Mesenchymal stem cell (in vitro differentiated cells and primary cell): ENCODE results near the gene NREP.
A peak's percentile ranks its signal among the peaks of the same experiment; 100 is the strongest.

Experiments used
- DNase-seq: peaks from one replicate; pipeline ENCODE4 v3.0.0-alpha.2; 2013
- H2AFZ ChIP-seq: one replicate; pipeline ENCODE4 v1.6.1; 2013; ENCODE audit warnings: low read depth, mild to moderate bottlenecking, control low read depth, inconsistent platforms, low read length, moderate library complexity
- H2AK5ac ChIP-seq: 2 replicates; pipeline ENCODE4 v1.6.1; 2013; ENCODE audit warnings: low read length, moderate library complexity, mild to moderate bottlenecking, inconsistent platforms; ENCODE audit not compliant: severe bottlenecking
- H2BK120ac ChIP-seq: one replicate; pipeline ENCODE4 v1.6.1; 2013; ENCODE audit warnings: low read depth, mild to moderate bottlenecking, inconsistent platforms, low read length, moderate library complexity
- H2BK12ac ChIP-seq, 2 experiments: one replicate each; pipeline ENCODE4 v1.6.1; 2013; ENCODE audit warnings: inconsistent platforms in 2 of 2, low read length in 2 of 2, mild to moderate bottlenecking in 2 of 2, moderate library complexity in 2 of 2, control low read depth in 1 of 2
- H2BK15ac ChIP-seq: one replicate; pipeline ENCODE4 v1.6.1; 2013; ENCODE audit warnings: mild to moderate bottlenecking, low read depth, inconsistent platforms; ENCODE audit not compliant: poor library complexity, severe bottlenecking
- H2BK5ac ChIP-seq: 2 replicates; pipeline ENCODE4 v1.6.1; 2013; ENCODE audit warnings: low read depth, mild to moderate bottlenecking, low read length, control low read depth, inconsistent platforms; ENCODE audit not compliant: poor library complexity, severe bottlenecking
- H3K14ac ChIP-seq, 2 experiments: one replicate each; pipeline ENCODE4 v1.6.1; 2013; ENCODE audit warnings: inconsistent platforms in 2 of 2, low read length in 2 of 2, control low read depth in 1 of 2, mild to moderate bottlenecking in 1 of 2, moderate library complexity in 1 of 2
- H3K18ac ChIP-seq, 2 experiments: one replicate each; pipeline ENCODE4 v1.6.1; 2013; ENCODE audit warnings: inconsistent platforms in 2 of 2, low read length in 2 of 2, control low read depth in 1 of 2, low read depth in 1 of 2, mild to moderate bottlenecking in 1 of 2
- H3K23ac ChIP-seq, 2 experiments: one replicate each; pipeline ENCODE4 v1.6.1; 2013; ENCODE audit warnings: inconsistent platforms in 2 of 2, low read length in 2 of 2, mild to moderate bottlenecking in 2 of 2, moderate library complexity in 2 of 2, control low read depth in 1 of 2
- H3K27ac ChIP-seq: 2 replicates; pipeline ENCODE4 v1.5.1; 2013; ENCODE audit warnings: mild to moderate bottlenecking, moderate library complexity, low read length, control low read depth, inconsistent platforms; ENCODE audit not compliant: poor library complexity, severe bottlenecking
- H3K27me3 ChIP-seq, 2 experiments: 2 replicates each; pipeline versions ENCODE4 v1.6.1 to v1.7.0; 2013; ENCODE audit warnings: low read length in 2 of 2, mild to moderate bottlenecking in 2 of 2, moderate library complexity in 2 of 2, control low read depth in 1 of 2, inconsistent platforms in 1 of 2; ENCODE audit not compliant: control insufficient read depth in 1 of 2, insufficient read depth in 1 of 2
- H3K36me3 ChIP-seq, 2 experiments: 2 replicates each; pipeline versions ENCODE4 v1.6.1 to v1.7.0; 2013; ENCODE audit warnings: low read length in 2 of 2, control low read depth in 1 of 2, inconsistent platforms in 1 of 2, low read depth in 1 of 2, mild to moderate bottlenecking in 1 of 2; ENCODE audit not compliant: insufficient read depth in 2 of 2, control insufficient read depth in 1 of 2
- H3K4ac ChIP-seq, 2 experiments: one replicate each; pipeline ENCODE4 v1.6.1; 2013; ENCODE audit warnings: inconsistent platforms in 2 of 2, low read length in 2 of 2, mild to moderate bottlenecking in 2 of 2, moderate library complexity in 2 of 2, control low read depth in 1 of 2, low read depth in 1 of 2
- H3K4me1 ChIP-seq: 2 replicates; pipeline ENCODE4 v1.6.1; 2013; ENCODE audit warnings: low read depth, low read length, control low read depth; ENCODE audit not compliant: control insufficient read depth, insufficient read depth
- H3K4me2 ChIP-seq: 2 replicates; pipeline ENCODE4 v1.6.1; 2013; ENCODE audit warnings: low read length, mild to moderate bottlenecking, inconsistent platforms; ENCODE audit not compliant: poor library complexity, severe bottlenecking
- H3K4me3 ChIP-seq, 2 experiments: 2 replicates each; pipeline versions ENCODE4 v1.5.1 to v1.7.0; 2013; ENCODE audit warnings: low read length in 2 of 2, mild to moderate bottlenecking in 2 of 2, control low read depth in 1 of 2, low read depth in 1 of 2; ENCODE audit not compliant: insufficient read depth in 1 of 2
- H3K79me1 ChIP-seq: replicated peaks from 2 replicates; pipeline ENCODE4 v1.6.1; 2013; ENCODE audit warnings: mild to moderate bottlenecking, control low read depth, low read length, inconsistent platforms; ENCODE audit not compliant: poor library complexity, severe bottlenecking
- H3K9ac ChIP-seq: 2 replicates; pipeline ENCODE4 v1.7.0; 2013; ENCODE audit warnings: mild to moderate bottlenecking, low read length, moderate library complexity
- H3K9me3 ChIP-seq: 2 replicates; pipeline ENCODE4 v1.7.0; 2013; ENCODE audit warnings: mild to moderate bottlenecking, low read length; ENCODE audit not compliant: control insufficient read depth
- H4K8ac ChIP-seq: one replicate; pipeline ENCODE4 v1.6.1; 2013; ENCODE audit warnings: inconsistent platforms, mild to moderate bottlenecking, low read length, moderate library complexity
- H4K91ac ChIP-seq: one replicate; pipeline ENCODE4 v1.6.1; 2013; ENCODE audit warnings: mild to moderate bottlenecking, low read length, inconsistent platforms
- WGBS: methylation state at CpG from one replicate; pipeline ENCODE4 v1.1.7; 2013; ENCODE audit warnings: mixed read lengths; 5-methylcytosine and 5-hydroxymethylcytosine counted together

NREP gene

DNA sequence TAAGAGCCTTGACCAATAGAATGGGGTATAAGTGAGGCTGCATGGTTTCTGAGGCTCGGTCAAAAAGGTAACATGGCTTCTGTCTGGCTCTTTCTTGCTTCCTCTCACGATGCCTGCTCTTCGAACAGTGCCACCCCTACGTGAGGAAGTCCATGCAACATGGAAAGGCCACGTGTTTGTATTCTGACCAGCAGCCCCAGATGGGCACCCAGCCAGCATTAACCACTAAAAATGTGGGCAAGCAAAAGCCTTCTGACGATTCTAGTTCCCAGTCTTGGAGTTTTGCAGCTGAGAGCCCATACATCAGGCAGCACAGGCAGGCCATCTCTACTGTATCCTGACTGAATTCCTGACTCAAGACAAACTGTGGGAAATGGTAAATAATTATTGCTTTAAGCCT is 24.2 kb upstream of the NREP start:
- no peak overlapping the region for H2AFZ ChIP-seq
- no peaks in the 10 kb centered on the region for H3K36me3 ChIP-seq
- no peak overlapping the region for H4K91ac ChIP-seq
- H3K9ac ChIP-seq, result no peak overlapping the region
- 80% methylated on average over 6 of the region's 6 CpGs for WGBS
- no peak overlapping the region for H3K23ac ChIP-seq
- H3K9me3 ChIP-seq, result no peaks in the 10 kb centered on the region
- H3K4me2 ChIP-seq, result no peak overlapping the region
- H3K18ac ChIP-seq, result no peak overlapping the region
- H3K79me1 ChIP-seq, result no peaks in the 10 kb centered on the region
- no peaks in the 10 kb centered on the region for H3K27me3 ChIP-seq
- H2BK12ac ChIP-seq, result peak overlapping the region in 1 of 2 experiments; percentile 15
- peak; percentile 76 for DNase-seq
- H4K8ac ChIP-seq, result no peak overlapping the region
- no peak overlapping the region for H2BK15ac ChIP-seq
- no peak overlapping the region for H2BK120ac ChIP-seq
- H3K14ac ChIP-seq, result no peak overlapping the region
- H3K4me1 ChIP-seq, result no peaks in the 10 kb centered on the region
- no peak overlapping the region for H2BK5ac ChIP-seq
- H3K4me3 ChIP-seq, result no peak overlapping the region
- H3K4ac ChIP-seq, result no peak overlapping the region
- H2AK5ac ChIP-seq, result no peak overlapping the region
- H3K27ac ChIP-seq, result no peak overlapping the region

DNA sequence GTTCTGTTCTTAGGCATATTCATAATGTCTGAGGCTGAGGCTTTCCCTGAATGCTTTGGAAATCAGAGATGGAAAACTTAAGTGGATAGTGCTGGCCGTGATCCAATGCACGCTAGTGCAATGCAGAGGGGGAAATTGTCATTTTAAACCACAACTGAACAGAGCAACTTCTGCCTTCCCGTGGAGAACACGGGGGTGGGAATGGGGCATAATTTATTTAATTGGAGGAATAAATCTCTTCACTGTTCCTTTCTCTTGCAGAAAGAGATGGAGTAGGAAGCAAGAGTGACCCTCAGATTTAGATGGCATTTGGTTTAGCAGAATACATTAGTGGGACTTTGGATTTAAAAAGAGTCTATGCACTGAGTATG is 22.9 kb upstream of the NREP start:
- H3K27ac ChIP-seq, result no peak overlapping the region
- H3K23ac ChIP-seq, result no peak overlapping the region
- H2AFZ ChIP-seq, result no peak overlapping the region
- H2AK5ac ChIP-seq, result no peak overlapping the region
- H3K14ac ChIP-seq, result no peak overlapping the region
- WGBS, result 67% methylated on average over 4 of the region's 4 CpGs
- no peak overlapping the region for H3K4me2 ChIP-seq
- H3K79me1 ChIP-seq, result no peaks in the 10 kb centered on the region
- peaks cover 3% of the 10 kb centered on the region for H3K4me1 ChIP-seq
- no peak overlapping the region for H4K91ac ChIP-seq
- H2BK12ac ChIP-seq, result no peak overlapping the region
- no peaks in the 10 kb centered on the region for H3K27me3 ChIP-seq
- DNase-seq, result peak; percentile 56
- H2BK15ac ChIP-seq, result no peak overlapping the region
- no peaks in the 10 kb centered on the region for H3K9me3 ChIP-seq
- no peaks in the 10 kb centered on the region for H3K36me3 ChIP-seq
- H3K18ac ChIP-seq, result no peak overlapping the region
- no peak overlapping the region for H3K9ac ChIP-seq
- no peak overlapping the region for H2BK5ac ChIP-seq
- no peak overlapping the region for H3K4me3 ChIP-seq
- no peak overlapping the region for H4K8ac ChIP-seq
- H3K4ac ChIP-seq, result no peak overlapping the region
- H2BK120ac ChIP-seq, result no peak overlapping the region

DNA sequence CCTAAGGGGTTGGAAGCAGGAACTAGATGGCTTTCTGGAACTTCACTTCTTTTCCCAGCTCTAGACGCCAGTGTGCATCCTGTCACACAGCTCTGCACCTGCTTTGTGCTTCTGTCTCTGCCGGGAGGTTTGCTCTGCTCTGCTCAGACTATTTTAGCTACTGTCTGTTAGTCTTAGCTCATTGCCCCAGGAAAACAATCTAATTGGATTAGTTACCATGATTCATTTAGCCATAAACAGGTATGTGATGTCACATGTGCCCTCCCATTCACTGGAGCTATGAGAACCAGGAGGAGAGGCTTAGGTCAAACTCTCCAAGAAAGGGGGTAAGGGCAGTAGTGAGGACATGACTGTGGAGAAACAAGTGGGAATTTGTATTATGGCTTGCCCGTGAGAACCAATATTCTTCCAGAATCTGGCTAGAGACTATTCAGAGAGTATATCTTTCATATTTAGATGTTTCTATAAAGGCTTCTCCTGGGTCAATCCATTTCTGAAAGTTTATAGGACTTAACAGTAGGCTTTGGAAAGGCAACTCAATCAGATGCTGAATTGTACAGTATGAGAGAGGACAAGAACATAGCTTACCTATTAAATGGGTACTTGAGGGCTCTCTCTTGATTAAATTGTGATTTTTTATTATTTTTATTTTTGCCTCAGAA is 22.4 kb upstream of the NREP start:
- Histone ChIP-seq H3K18ac (peak overlapping the region in 1 of 2 experiments; percentile 7), H2AFZ (no peak overlapping the region), H3K4me1 (peaks cover 3% of the 10 kb centered on the region), H3K4me2 (no peak overlapping the region), H3K23ac (no peak overlapping the region), H2BK5ac (no peak overlapping the region), H3K4me3 (no peak overlapping the region), H3K9ac (no peak overlapping the region), H2BK120ac (no peak overlapping the region), H3K27me3 (no peaks in the 10 kb centered on the region), H3K4ac (peak overlapping the region in 1 of 2 experiments; percentile 50), H2AK5ac (no peak overlapping the region), H2BK12ac (peak overlapping the region; percentile 21 to 79), H2BK15ac (no peak overlapping the region), H3K27ac (no peak overlapping the region), H4K91ac (peak overlapping the region; percentile 54), H3K79me1 (no peaks in the 10 kb centered on the region), H3K9me3 (no peaks in the 10 kb centered on the region), H4K8ac (peak overlapping the region; percentile 27), H3K14ac (no peak overlapping the region), H3K36me3 (no peaks in the 10 kb centered on the region)
- 98% methylated on average over 2 of the region's 3 CpGs for WGBS
- DNase-seq, result peak; percentile 6

DNA sequence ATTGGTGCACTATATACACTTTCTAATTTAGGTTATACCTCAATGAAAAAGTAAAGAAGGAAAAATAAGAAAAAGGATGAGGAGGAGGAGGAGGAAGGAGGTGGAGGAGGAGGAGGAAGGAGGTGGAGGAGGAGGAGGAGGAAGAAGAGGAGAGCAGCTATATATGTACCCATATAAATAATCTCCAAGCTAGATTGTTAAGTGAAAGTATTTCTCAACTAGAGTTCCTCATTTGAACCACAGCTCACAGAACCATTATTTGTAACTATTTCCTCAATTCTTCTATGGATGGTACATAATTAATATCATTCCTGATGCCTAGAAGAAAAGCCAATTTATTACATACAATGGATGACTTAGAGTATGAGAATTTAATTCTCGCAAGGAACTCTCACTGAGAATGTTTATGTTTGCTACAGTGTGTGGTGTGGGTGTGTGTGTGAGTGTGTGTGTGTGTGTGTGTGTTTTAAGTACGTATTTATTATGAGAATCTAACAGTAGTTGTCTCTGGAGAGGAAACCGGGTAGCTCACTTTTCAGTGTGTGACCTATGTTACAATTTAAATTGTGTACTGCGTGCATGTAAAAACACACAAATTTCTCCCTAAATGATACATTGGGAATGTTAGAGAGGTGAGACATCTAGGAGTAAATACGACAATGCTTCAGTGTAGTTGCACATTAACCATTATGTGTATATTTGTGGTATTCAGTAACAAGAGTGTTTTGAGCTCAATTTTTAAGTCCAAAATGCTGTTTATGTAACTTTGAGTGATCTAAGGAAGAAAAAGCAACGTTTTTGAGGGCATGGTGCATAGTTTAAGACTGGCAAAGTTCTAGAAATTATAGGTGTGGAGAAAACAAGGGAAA is 20.2 kb upstream of the NREP start:
- no peak overlapping the region for H2BK15ac ChIP-seq
- H3K9ac ChIP-seq, result no peak overlapping the region
- no peak overlapping the region for H4K91ac ChIP-seq
- H3K36me3 ChIP-seq, result no peaks in the 10 kb centered on the region
- no peak overlapping the region for H3K14ac ChIP-seq
- no peaks in the 10 kb centered on the region for H3K9me3 ChIP-seq
- H3K4me3 ChIP-seq, result no peak overlapping the region
- H3K79me1 ChIP-seq, result no peaks in the 10 kb centered on the region
- H4K8ac ChIP-seq, result no peak overlapping the region
- no peak for DNase-seq
- no peak overlapping the region for H2BK5ac ChIP-seq
- no peak overlapping the region for H2AK5ac ChIP-seq
- H3K4me2 ChIP-seq, result no peak overlapping the region
- H3K4me1 ChIP-seq, result peaks cover 7% of the 10 kb centered on the region
- no peak overlapping the region for H3K23ac ChIP-seq
- H3K27me3 ChIP-seq, result no peaks in the 10 kb centered on the region
- H3K4ac ChIP-seq, result no peak overlapping the region
- WGBS, result 51% methylated on average over 5 of the region's 6 CpGs
- H3K18ac ChIP-seq, result no peak overlapping the region
- H2BK12ac ChIP-seq, result no peak overlapping the region
- H2BK120ac ChIP-seq, result no peak overlapping the region
- H3K27ac ChIP-seq, result no peak overlapping the region
- H2AFZ ChIP-seq, result no peak overlapping the region
